ENCODE data around the gene BPIFB3.

BPIFB3 gene

GRCh38 chr20:33019465-33020277 lies 34.0 kb upstream of the BPIFB3 start:
- no peaks in the 10 kb centered on the region for H3K9me3 ChIP-seq (ENCODE audit: control insufficient read depth, insufficient read depth, low read length)
- H3K9ac ChIP-seq (ENCODE audit: low read depth, low read length) = no peak overlapping the region
- no peaks in the 10 kb centered on the region for H3K36me3 ChIP-seq (ENCODE audit: control insufficient read depth, insufficient read depth, low read length)
- no peaks in the 10 kb centered on the region for H3K27me3 ChIP-seq (ENCODE audit: control insufficient read depth, insufficient read depth, low read length)
- no peak overlapping the region for H3K4me3 ChIP-seq (ENCODE audit: low read depth, low read length)
- H3K4me1 ChIP-seq (ENCODE audit: control insufficient read depth, insufficient read depth, low read length) = no peaks in the 10 kb centered on the region

GRCh38 chr20:33020278-33021161 lies 33.2 kb upstream of the BPIFB3 start:
- no peak overlapping the region for H3K4me3 ChIP-seq (ENCODE audit: low read depth, low read length)
- H3K36me3 ChIP-seq (ENCODE audit: control insufficient read depth, insufficient read depth, low read length) = no peaks in the 10 kb centered on the region
- no peaks in the 10 kb centered on the region for H3K27me3 ChIP-seq (ENCODE audit: control insufficient read depth, insufficient read depth, low read length)
- no peaks in the 10 kb centered on the region for H3K4me1 ChIP-seq (ENCODE audit: control insufficient read depth, insufficient read depth, low read length)
- no peaks in the 10 kb centered on the region for H3K9me3 ChIP-seq (ENCODE audit: control insufficient read depth, insufficient read depth, low read length)
- H3K9ac ChIP-seq (ENCODE audit: low read depth, low read length) = no peak overlapping the region

GRCh38 chr20:33021879-33022278 lies 31.8 kb upstream of the BPIFB3 start:
- Histone ChIP-seq H3K9me3 (ENCODE audit: control insufficient read depth, insufficient read depth, low read length) (no peaks in the 10 kb centered on the region), H3K9ac (ENCODE audit: low read depth, low read length) (no peak overlapping the region), H3K36me3 (ENCODE audit: control insufficient read depth, insufficient read depth, low read length) (no peaks in the 10 kb centered on the region), H3K4me3 (ENCODE audit: low read depth, low read length) (no peak overlapping the region), H3K4me1 (ENCODE audit: control insufficient read depth, insufficient read depth, low read length) (no peaks in the 10 kb centered on the region), H3K27me3 (ENCODE audit: control insufficient read depth, insufficient read depth, low read length) (no peaks in the 10 kb centered on the region)

- Histone ChIP-seq H3K9me3 (ENCODE audit: control insufficient read depth, insufficient read depth, low read length) (no peaks in the 10 kb centered on the region), H3K9ac (ENCODE audit: low read depth, low read length) (no peak overlapping the region), H3K27me3 (ENCODE audit: control insufficient read depth, insufficient read depth, low read length) (no peaks in the 10 kb centered on the region), H3K4me3 (ENCODE audit: low read depth, low read length) (no peak overlapping the region), H3K36me3 (ENCODE audit: control insufficient read depth, insufficient read depth, low read length) (no peaks in the 10 kb centered on the region), H3K4me1 (ENCODE audit: control insufficient read depth, insufficient read depth, low read length) (no peaks in the 10 kb centered on the region)
These were observed 31.4 kb upstream of the BPIFB3 start for GRCh38 chr20:33022289-33022688.

GRCh38 chr20:33022694-33023438 lies 30.8 kb upstream of the BPIFB3 start:
- no peaks in the 10 kb centered on the region for H3K27me3 ChIP-seq (ENCODE audit: control insufficient read depth, insufficient read depth, low read length)
- H3K4me1 ChIP-seq (ENCODE audit: control insufficient read depth, insufficient read depth, low read length) = no peaks in the 10 kb centered on the region
- no peaks in the 10 kb centered on the region for H3K36me3 ChIP-seq (ENCODE audit: control insufficient read depth, insufficient read depth, low read length)
- H3K9me3 ChIP-seq (ENCODE audit: control insufficient read depth, insufficient read depth, low read length) = no peaks in the 10 kb centered on the region
- no peak overlapping the region for H3K4me3 ChIP-seq (ENCODE audit: low read depth, low read length)
- no peak overlapping the region for H3K9ac ChIP-seq (ENCODE audit: low read depth, low read length)

- Histone ChIP-seq H3K36me3 (ENCODE audit: control insufficient read depth, insufficient read depth, low read length) (no peaks in the 10 kb centered on the region), H3K9me3 (ENCODE audit: control insufficient read depth, insufficient read depth, low read length) (no peaks in the 10 kb centered on the region), H3K9ac (ENCODE audit: low read depth, low read length) (no peak overlapping the region), H3K4me3 (ENCODE audit: low read depth, low read length) (no peak overlapping the region), H3K4me1 (ENCODE audit: control insufficient read depth, insufficient read depth, low read length) (no peaks in the 10 kb centered on the region), H3K27me3 (ENCODE audit: control insufficient read depth, insufficient read depth, low read length) (no peaks in the 10 kb centered on the region)
These were observed 30.1 kb upstream of the BPIFB3 start for GRCh38 chr20:33023439-33024242.

- Histone ChIP-seq H3K27me3 (ENCODE audit: control insufficient read depth, insufficient read depth, low read length) (no peaks in the 10 kb centered on the region), H3K9me3 (ENCODE audit: control insufficient read depth, insufficient read depth, low read length) (no peaks in the 10 kb centered on the region)
These were observed 29.5 kb upstream of the BPIFB3 start for GRCh38 chr20:33024243-33024560.

GRCh38 chr20:33024609-33025317 lies 28.9 kb upstream of the BPIFB3 start:
- no peaks in the 10 kb centered on the region for H3K9me3 ChIP-seq (ENCODE audit: control insufficient read depth, insufficient read depth, low read length)
- H3K36me3 ChIP-seq (ENCODE audit: control insufficient read depth, insufficient read depth, low read length) = no peaks in the 10 kb centered on the region
- H3K9ac ChIP-seq (ENCODE audit: low read depth, low read length) = no peak overlapping the region
- no peak overlapping the region for H3K4me3 ChIP-seq (ENCODE audit: low read depth, low read length)
- no peaks in the 10 kb centered on the region for H3K4me1 ChIP-seq (ENCODE audit: control insufficient read depth, insufficient read depth, low read length)
- no peaks in the 10 kb centered on the region for H3K27me3 ChIP-seq (ENCODE audit: control insufficient read depth, insufficient read depth, low read length)

More at GRCh38 chr20:33024243-33024560, 29.5 kb upstream of the BPIFB3 start:
- H3K4me3 ChIP-seq (ENCODE audit: low read depth, low read length) = no peak overlapping the region
- no peaks in the 10 kb centered on the region for H3K36me3 ChIP-seq (ENCODE audit: control insufficient read depth, insufficient read depth, low read length)
- no peak overlapping the region for H3K9ac ChIP-seq (ENCODE audit: low read depth, low read length)
- H3K4me1 ChIP-seq (ENCODE audit: control insufficient read depth, insufficient read depth, low read length) = no peaks in the 10 kb centered on the region

GRCh38 chr20:33025318-33025876 lies 28.3 kb upstream of the BPIFB3 start:
- Histone ChIP-seq H3K4me3 (ENCODE audit: low read depth, low read length) (no peak overlapping the region), H3K9ac (ENCODE audit: low read depth, low read length) (no peak overlapping the region), H3K4me1 (ENCODE audit: control insufficient read depth, insufficient read depth, low read length) (no peaks in the 10 kb centered on the region), H3K27me3 (ENCODE audit: control insufficient read depth, insufficient read depth, low read length) (no peaks in the 10 kb centered on the region), H3K36me3 (ENCODE audit: control insufficient read depth, insufficient read depth, low read length) (no peaks in the 10 kb centered on the region), H3K9me3 (ENCODE audit: control insufficient read depth, insufficient read depth, low read length) (no peaks in the 10 kb centered on the region)

- H3K9me3 ChIP-seq (ENCODE audit: control insufficient read depth, insufficient read depth, low read length) = no peaks in the 10 kb centered on the region
- no peaks in the 10 kb centered on the region for H3K4me1 ChIP-seq (ENCODE audit: control insufficient read depth, insufficient read depth, low read length)
- H3K9ac ChIP-seq (ENCODE audit: low read depth, low read length) = no peak overlapping the region
- no peaks in the 10 kb centered on the region for H3K27me3 ChIP-seq (ENCODE audit: control insufficient read depth, insufficient read depth, low read length)
- H3K4me3 ChIP-seq (ENCODE audit: low read depth, low read length) = no peak overlapping the region
- no peaks in the 10 kb centered on the region for H3K36me3 ChIP-seq (ENCODE audit: control insufficient read depth, insufficient read depth, low read length)
These were observed 27.5 kb upstream of the BPIFB3 start for GRCh38 chr20:33026072-33026778.

Data from iPS-15b (cell line).